ENCODE measurements around the gene TTC7B. TPM values are rescaled to one million over a fixed set of nuclear protein-coding genes. Genes with fewer than 3 reads are reported as not detected.

The TTC7B gene
- total and polyA plus RNA-seq, 2 of the 13 experiments (the other 11 are each of a cell fraction or from before 2014, with no cell fraction given): 1.3 to 3.2 TPM

DNA sequence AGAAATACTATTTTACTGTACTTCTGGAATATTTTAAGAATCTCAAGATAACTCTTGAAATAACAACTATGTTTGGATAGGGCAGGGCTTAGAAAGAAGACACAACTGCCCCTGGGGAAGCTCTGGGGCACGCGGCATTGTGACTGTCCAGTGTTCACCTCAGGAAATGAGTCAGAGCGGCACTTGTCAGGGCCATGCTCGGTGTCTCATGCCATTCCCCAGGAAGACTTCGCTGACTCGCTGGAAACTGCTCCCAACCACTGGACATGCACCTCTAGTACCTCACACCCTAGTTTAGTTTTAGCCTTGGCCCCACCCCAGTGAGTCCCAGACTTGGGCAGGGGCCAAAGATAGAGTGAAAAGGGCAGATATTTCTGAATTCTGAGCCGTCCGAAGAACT lies 192.0 kb downstream of the TTC7B start (continued):
- TF ChIP-seq ELF1 (CRISPR knock-in tag; IDR thresholded peaks at IDR 0.05) (no peak), MAFK (conservative IDR thresholded peaks at IDR 0.05 in 1 of 2, IDR thresholded peaks at IDR 0.05 in 1 of 2; ENCODE audit: low read length in 2 of 2) (0 out of 4 replicates have a peak, but pooled peaks of 1 of the 2 experiments have one; percentile 32), FOSL1 (CRISPR knock-in tag; IDR thresholded peaks at IDR 0.05; ENCODE audit: borderline replicate concordance) (peak; percentile 14; the same call in 1 of the 2 replicates), NONO (IDR thresholded peaks at IDR 0.05) (no peak), NONO (CRISPR knock-in tag; conservative IDR thresholded peaks at IDR 0.05) (no peak), ZNF687 (CRISPR knock-in tag; IDR thresholded peaks at IDR 0.05) (peak; percentile 44), SALL2 (CRISPR knock-in tag; IDR thresholded peaks at IDR 0.05) (no peak), AFF4 (CRISPR knock-in tag; IDR thresholded peaks at IDR 0.05) (no peak), ETV5 (CRISPR knock-in tag; IDR thresholded peaks at IDR 0.05; ENCODE audit: borderline replicate concordance) (peak; percentile 59; the same call in 1 of the 2 replicates), HOXA5 (CRISPR knock-in tag; IDR thresholded peaks at IDR 0.05) (no peak), FOXO1 (CRISPR knock-in tag; IDR thresholded peaks at IDR 0.05) (no peak), ARID5B (CRISPR knock-in tag; IDR thresholded peaks at IDR 0.05) (0 out of 2 replicates have a peak, but pooled peaks have one; percentile 6), GFI1 (CRISPR knock-in tag; IDR thresholded peaks at IDR 0.05; ENCODE audit: borderline replicate concordance) (no peak), ZNF562 (CRISPR knock-in tag; IDR thresholded peaks at IDR 0.05; ENCODE audit: borderline replicate concordance) (no peak), ZBTB8A (CRISPR knock-in tag; IDR thresholded peaks at IDR 0.05; ENCODE audit: borderline replicate concordance, low read depth) (no peak), DMAP1 (CRISPR knock-in tag; IDR thresholded peaks at IDR 0.05) (no peak)
